Measurements from ENCODE around the gene CCN2.
"Not testable (repeated sequence)": the region's sequence is repeated elsewhere in the genome, so short reads cannot be mapped to it uniquely, and the experiment has no call there.

DNA sequence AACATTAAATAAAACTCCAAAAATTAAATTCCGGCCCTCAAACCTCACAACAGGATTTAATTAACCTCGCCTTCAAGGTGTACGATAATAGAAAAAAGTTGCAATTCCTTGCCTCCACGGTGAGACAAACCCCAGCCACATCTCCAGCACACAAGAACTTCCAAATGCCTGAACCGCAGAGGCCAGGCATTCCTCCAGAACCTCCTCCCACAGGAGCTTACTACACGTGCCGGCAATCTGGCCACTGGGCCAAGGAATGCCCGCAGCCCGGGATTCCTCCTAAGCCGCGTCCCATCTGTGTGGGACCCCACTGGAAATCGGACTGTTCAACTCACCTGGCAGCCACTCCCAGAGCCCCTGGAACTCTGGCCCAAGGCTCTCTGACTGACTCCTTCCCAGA lies 47.4 kb downstream of the CCN2 start:
- TF ChIP-seq, protein P1, sequence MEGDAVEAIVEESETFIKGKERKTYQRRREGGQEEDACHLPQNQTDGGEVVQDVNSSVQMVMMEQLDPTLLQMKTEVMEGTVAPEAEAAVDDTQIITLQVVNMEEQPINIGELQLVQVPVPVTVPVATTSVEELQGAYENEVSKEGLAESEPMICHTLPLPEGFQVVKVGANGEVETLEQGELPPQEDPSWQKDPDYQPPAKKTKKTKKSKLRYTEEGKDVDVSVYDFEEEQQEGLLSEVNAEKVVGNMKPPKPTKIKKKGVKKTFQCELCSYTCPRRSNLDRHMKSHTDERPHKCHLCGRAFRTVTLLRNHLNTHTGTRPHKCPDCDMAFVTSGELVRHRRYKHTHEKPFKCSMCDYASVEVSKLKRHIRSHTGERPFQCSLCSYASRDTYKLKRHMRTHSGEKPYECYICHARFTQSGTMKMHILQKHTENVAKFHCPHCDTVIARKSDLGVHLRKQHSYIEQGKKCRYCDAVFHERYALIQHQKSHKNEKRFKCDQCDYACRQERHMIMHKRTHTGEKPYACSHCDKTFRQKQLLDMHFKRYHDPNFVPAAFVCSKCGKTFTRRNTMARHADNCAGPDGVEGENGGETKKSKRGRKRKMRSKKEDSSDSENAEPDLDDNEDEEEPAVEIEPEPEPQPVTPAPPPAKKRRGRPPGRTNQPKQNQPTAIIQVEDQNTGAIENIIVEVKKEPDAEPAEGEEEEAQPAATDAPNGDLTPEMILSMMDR (conservative IDR thresholded peaks at IDR 0.05; ENCODE audit: low read length): not testable (repeated sequence)
- not testable (repeated sequence) for TF ChIP-seq EZH2phosphoT487 (IDR thresholded peaks at IDR 0.05; ENCODE audit: borderline replicate concordance, low read depth, low read length)

Measured in OCI-LY7 (cell line).